Mesothelial cell of epicardium (in vitro differentiated cells): ENCODE measurements around the gene JAKMIP2. TPM values are rescaled to one million over a fixed set of nuclear protein-coding genes. Genes with fewer than 3 reads are reported as not detected.

Experiments
- DNase-seq, 2 experiments: peaks; one replicate each; pipeline ENCODE4 v3.0.0; 2021; ENCODE audit warnings: low spot score in 2 of 2; ENCODE audit not compliant: unreplicated experiment in 2 of 2
- H3K27ac Mint-ChIP-seq: 2 replicates; pipeline ENCODE4 v1.8.0; 2021; ENCODE audit warnings: mixed read lengths
- H3K27me3 Mint-ChIP-seq: 2 replicates; pipeline ENCODE4 v1.8.0; 2021; ENCODE audit warnings: low read depth, mixed read lengths
- H3K36me3 Mint-ChIP-seq: 2 replicates; pipeline ENCODE4 v1.8.0; 2021; ENCODE audit warnings: mixed read lengths
- H3K4me1 Mint-ChIP-seq: 2 replicates; pipeline ENCODE4 v1.8.0; 2021; ENCODE audit warnings: mixed read lengths
- H3K4me3 Mint-ChIP-seq: 2 replicates; pipeline ENCODE4 v1.8.0; 2021; ENCODE audit warnings: mild to moderate bottlenecking, moderate library complexity, mixed read lengths
- H3K9me3 Mint-ChIP-seq: 2 replicates; pipeline ENCODE4 v1.8.0; 2021; ENCODE audit warnings: mixed read lengths
- total RNA-seq: library from RNA; stranded (reverse); gene quantifications from 3 replicates; pipeline ENCODE4 v1.2.1, GENCODE V29; 2021
- TF ChIP-seq, protein P1 (sequence below): fragments of 200-600 bp; sonication (generic); IDR thresholded peaks from one replicate; pipeline ENCODE4 v1.5.0; 2021; ENCODE audit warnings: antibody characterized with exemption; ENCODE audit not compliant: unreplicated experiment

The JAKMIP2 gene
- total RNA-seq, 1 donor from 2014 or later = 5.1 TPM

DNA sequence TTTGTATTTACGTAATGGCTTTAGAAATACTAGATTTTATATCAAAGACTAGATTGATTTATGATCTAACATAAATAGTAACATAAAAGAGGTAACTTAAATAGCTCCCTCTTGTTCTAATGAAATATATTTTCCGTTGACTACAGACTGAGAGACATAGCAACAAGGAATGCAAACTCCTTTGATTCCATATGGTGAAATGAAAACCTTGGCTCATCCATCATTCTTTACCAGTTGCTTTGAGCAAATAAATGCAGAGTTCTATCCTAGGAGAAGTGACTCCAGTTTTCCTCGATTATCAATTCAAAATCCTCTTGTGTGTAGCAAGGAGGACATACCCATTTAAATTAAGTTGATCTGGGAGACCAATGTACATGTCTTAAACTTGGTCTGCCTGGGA is 18.0 kb upstream of the JAKMIP2 start:
- TF ChIP-seq, protein P1, sequence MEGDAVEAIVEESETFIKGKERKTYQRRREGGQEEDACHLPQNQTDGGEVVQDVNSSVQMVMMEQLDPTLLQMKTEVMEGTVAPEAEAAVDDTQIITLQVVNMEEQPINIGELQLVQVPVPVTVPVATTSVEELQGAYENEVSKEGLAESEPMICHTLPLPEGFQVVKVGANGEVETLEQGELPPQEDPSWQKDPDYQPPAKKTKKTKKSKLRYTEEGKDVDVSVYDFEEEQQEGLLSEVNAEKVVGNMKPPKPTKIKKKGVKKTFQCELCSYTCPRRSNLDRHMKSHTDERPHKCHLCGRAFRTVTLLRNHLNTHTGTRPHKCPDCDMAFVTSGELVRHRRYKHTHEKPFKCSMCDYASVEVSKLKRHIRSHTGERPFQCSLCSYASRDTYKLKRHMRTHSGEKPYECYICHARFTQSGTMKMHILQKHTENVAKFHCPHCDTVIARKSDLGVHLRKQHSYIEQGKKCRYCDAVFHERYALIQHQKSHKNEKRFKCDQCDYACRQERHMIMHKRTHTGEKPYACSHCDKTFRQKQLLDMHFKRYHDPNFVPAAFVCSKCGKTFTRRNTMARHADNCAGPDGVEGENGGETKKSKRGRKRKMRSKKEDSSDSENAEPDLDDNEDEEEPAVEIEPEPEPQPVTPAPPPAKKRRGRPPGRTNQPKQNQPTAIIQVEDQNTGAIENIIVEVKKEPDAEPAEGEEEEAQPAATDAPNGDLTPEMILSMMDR = no peak
- no peaks in the 10 kb centered on the region for H3K36me3 Mint-ChIP-seq
- H3K4me3 Mint-ChIP-seq = no peak overlapping the region
- H3K4me1 Mint-ChIP-seq = peaks cover 2% of the 10 kb centered on the region
- peaks cover 20% of the 10 kb centered on the region for H3K27me3 Mint-ChIP-seq
- no peaks in the 10 kb centered on the region for H3K9me3 Mint-ChIP-seq
- no peak overlapping the region for H3K27ac Mint-ChIP-seq
- no peak for DNase-seq

DNA sequence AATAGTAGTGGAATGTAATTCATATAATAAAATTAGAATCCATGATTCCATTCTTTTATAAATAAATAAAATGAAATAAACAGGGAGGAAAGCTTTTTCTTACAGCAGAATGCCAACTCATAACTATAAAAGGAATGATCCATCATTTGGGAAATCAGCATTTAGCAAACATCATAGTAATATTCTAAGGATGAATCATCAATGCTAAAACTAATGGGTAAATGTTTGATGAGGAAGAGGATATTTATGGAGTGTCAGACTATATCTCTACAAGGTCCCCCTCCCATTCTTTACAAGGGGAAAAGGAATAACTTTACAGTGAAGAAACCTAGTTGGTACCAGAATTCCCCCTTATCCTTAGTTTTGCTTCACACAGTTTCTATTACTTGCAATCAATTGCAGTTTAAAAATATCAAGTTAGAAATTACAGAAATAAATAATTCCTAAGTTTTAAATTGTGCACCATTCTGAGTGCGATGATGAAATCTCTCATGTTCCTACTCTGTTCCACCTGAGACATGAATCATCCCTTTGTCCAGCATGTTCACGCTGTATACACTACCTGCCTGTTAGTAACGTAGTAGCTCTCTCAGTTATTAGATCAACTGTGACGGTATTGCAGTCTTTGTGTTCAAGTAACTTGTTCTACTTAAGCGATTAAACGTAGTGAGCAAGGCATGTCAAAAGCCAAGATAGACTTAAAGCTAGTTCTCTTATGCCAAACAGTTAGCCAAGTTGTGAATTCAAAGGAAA is 14.2 kb upstream of the JAKMIP2 start:
- Mint-ChIP-seq H3K9me3 (no peaks in the 10 kb centered on the region), H3K27me3 (peaks cover 9% of the 10 kb centered on the region)
- DNase-seq = no peak

DNA sequence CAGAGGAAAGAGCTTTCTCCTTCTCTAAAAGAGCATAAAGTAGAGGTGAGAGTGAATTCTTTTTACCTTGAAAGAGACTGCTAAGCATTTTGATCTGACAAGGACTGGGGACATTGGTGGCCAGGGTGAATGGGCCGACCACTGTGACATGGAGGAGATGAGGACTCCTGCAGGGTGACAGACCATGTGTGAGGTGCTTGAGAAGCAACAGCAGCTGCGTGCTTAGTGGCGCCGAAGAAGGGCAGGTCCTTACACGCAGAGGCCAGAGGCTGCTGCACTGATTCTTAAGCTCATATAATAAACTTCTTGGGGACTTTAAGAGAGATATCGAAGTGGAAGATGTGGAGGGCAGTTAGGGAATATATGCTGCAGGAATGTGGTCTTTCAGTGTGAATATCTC is 8.7 kb upstream of the JAKMIP2 start:
- H3K27ac Mint-ChIP-seq = no peak overlapping the region
- H3K4me3 Mint-ChIP-seq = no peak overlapping the region
- H3K4me1 Mint-ChIP-seq = no peaks in the 10 kb centered on the region
- no peaks in the 10 kb centered on the region for H3K27me3 Mint-ChIP-seq
- H3K9me3 Mint-ChIP-seq = no peaks in the 10 kb centered on the region
- H3K36me3 Mint-ChIP-seq = no peaks in the 10 kb centered on the region
- TF ChIP-seq, protein P1 = no peak
- no peak for DNase-seq

More for the DNA sequence above, 14.2 kb upstream of the JAKMIP2 start:
- no peak overlapping the region for H3K4me3 Mint-ChIP-seq
- H3K4me1 Mint-ChIP-seq = peaks cover 2% of the 10 kb centered on the region
- no peaks in the 10 kb centered on the region for H3K36me3 Mint-ChIP-seq
- TF ChIP-seq, protein P1 = no peak
- no peak overlapping the region for H3K27ac Mint-ChIP-seq

DNA sequence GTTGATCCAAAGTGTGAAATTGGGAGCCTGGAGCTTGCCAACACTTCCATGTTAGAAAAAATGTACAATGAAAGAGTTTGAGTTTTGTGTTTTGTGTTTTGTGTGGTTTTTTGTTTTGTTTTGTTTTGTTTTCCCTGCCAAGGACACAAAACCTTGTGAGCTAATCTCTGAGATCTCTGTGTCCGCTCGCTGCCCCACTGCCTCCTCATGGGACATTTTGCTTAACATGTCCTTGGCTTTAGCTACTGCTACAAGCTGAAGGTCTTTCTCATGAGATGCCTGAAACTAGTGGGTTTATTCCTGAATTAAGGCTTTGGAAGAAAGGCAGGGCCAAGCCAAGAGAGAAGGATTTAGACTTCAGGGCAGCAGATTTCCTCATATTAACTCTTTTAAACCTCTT is 7.3 kb upstream of the JAKMIP2 start:
- Mint-ChIP-seq H3K9me3 (no peaks in the 10 kb centered on the region), H3K36me3 (no peaks in the 10 kb centered on the region)

DNA sequence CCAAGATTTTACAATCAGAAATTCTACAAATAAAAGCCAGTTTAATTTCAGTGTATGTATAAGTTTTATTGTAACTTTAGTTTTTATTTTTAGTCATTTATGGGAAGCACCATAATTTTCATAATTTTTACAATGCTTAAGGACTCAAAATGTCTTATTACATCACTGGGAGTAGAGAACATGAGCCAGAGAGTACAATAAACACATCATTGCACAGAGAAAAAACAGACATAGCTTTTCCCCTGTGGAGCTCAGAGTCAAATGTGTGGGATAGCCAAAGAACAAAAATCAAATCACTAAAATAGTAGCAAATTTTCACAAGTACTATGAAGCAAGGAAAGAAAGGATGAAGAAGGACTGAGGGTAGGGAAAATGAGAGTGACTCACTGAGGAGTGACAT is 5.5 kb upstream of the JAKMIP2 start:
- H3K4me1 Mint-ChIP-seq = no peaks in the 10 kb centered on the region
- no peak overlapping the region for H3K4me3 Mint-ChIP-seq
- no peaks in the 10 kb centered on the region for H3K9me3 Mint-ChIP-seq
- H3K27me3 Mint-ChIP-seq = peaks cover 6% of the 10 kb centered on the region
- TF ChIP-seq, protein P1 = no peak
- DNase-seq = no peak
- H3K27ac Mint-ChIP-seq = no peak overlapping the region
- H3K36me3 Mint-ChIP-seq = no peaks in the 10 kb centered on the region

More for the DNA sequence above, 7.3 kb upstream of the JAKMIP2 start:
- no peaks in the 10 kb centered on the region for H3K4me1 Mint-ChIP-seq
- TF ChIP-seq, protein P1 = no peak
- no peak overlapping the region for H3K27ac Mint-ChIP-seq
- no peak overlapping the region for H3K4me3 Mint-ChIP-seq
- DNase-seq = no peak
- H3K27me3 Mint-ChIP-seq = no peaks in the 10 kb centered on the region
